ENCODE data around the gene DTWD2. TPM values are rescaled to one million over a fixed set of nuclear protein-coding genes. Genes with fewer than 3 reads are reported as not detected.

Gene DTWD2
- polyA plus RNA-seq, 1 donor from 2014 or later = 3.3 TPM

DNA sequence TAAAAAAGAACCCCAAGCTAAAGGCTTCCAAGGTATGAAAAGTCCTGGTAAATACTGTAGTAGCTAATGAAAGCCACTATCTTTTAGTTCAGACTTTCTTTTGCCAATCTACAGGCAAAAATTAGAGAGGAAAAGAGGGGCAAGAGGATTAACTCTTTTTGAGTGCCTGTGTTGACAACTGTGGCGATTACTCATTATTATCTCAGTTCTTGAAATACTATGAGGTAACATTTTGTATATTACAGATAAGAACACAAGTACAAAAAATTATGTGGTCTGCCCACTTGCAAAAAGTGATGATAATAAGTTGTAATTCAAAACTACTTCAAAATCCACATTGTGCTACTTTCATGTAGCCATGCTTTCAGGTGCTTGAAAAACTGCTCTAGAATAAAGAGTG, 144.0 kb downstream of the DTWD2 start:
- H2AFZ ChIP-seq (ENCODE audit: low read depth, low read length) = no peak overlapping the region
- H3F3A ChIP-seq (ENCODE audit: insufficient read depth, low read length, poor library complexity, severe bottlenecking) = no peaks in the 10 kb centered on the region
- no peak overlapping the region for H3K27ac ChIP-seq (ENCODE audit: low read length)
- no peaks in the 10 kb centered on the region for H3K9me2 ChIP-seq (ENCODE audit: insufficient read depth, low read length)
- no peak overlapping the region for H3K4me2 ChIP-seq (ENCODE audit: low read length)
- no peak overlapping the region for H3K4me3 ChIP-seq (ENCODE audit: low read length)
- no peaks in the 10 kb centered on the region for H3K36me3 ChIP-seq (ENCODE audit: insufficient read depth, low read length)
- H3K9me3 ChIP-seq (ENCODE audit: low read length) = no peaks in the 10 kb centered on the region
- no peak overlapping the region for H3K9ac ChIP-seq (ENCODE audit: low read length)
- TF ChIP-seq EP300 (conservative IDR thresholded peaks at IDR 0.05; ENCODE audit: poor library complexity, severe bottlenecking) = no peak
- no peak for TF ChIP-seq RAD21 (conservative IDR thresholded peaks at IDR 0.05)
- TF ChIP-seq, protein P1, sequence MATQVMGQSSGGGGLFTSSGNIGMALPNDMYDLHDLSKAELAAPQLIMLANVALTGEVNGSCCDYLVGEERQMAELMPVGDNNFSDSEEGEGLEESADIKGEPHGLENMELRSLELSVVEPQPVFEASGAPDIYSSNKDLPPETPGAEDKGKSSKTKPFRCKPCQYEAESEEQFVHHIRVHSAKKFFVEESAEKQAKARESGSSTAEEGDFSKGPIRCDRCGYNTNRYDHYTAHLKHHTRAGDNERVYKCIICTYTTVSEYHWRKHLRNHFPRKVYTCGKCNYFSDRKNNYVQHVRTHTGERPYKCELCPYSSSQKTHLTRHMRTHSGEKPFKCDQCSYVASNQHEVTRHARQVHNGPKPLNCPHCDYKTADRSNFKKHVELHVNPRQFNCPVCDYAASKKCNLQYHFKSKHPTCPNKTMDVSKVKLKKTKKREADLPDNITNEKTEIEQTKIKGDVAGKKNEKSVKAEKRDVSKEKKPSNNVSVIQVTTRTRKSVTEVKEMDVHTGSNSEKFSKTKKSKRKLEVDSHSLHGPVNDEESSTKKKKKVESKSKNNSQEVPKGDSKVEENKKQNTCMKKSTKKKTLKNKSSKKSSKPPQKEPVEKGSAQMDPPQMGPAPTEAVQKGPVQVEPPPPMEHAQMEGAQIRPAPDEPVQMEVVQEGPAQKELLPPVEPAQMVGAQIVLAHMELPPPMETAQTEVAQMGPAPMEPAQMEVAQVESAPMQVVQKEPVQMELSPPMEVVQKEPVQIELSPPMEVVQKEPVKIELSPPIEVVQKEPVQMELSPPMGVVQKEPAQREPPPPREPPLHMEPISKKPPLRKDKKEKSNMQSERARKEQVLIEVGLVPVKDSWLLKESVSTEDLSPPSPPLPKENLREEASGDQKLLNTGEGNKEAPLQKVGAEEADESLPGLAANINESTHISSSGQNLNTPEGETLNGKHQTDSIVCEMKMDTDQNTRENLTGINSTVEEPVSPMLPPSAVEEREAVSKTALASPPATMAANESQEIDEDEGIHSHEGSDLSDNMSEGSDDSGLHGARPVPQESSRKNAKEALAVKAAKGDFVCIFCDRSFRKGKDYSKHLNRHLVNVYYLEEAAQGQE (IDR thresholded peaks at IDR 0.05; ENCODE audit: borderline replicate concordance) = no peak
- TF ChIP-seq POLR2AphosphoS5 (IDR thresholded peaks at IDR 0.05) = no peak
- TF ChIP-seq, protein P2, sequence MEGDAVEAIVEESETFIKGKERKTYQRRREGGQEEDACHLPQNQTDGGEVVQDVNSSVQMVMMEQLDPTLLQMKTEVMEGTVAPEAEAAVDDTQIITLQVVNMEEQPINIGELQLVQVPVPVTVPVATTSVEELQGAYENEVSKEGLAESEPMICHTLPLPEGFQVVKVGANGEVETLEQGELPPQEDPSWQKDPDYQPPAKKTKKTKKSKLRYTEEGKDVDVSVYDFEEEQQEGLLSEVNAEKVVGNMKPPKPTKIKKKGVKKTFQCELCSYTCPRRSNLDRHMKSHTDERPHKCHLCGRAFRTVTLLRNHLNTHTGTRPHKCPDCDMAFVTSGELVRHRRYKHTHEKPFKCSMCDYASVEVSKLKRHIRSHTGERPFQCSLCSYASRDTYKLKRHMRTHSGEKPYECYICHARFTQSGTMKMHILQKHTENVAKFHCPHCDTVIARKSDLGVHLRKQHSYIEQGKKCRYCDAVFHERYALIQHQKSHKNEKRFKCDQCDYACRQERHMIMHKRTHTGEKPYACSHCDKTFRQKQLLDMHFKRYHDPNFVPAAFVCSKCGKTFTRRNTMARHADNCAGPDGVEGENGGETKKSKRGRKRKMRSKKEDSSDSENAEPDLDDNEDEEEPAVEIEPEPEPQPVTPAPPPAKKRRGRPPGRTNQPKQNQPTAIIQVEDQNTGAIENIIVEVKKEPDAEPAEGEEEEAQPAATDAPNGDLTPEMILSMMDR (IDR thresholded peaks at IDR 0.05; ENCODE audit: poor library complexity, severe bottlenecking) = no peak
- TF ChIP-seq EZH2 (IDR thresholded peaks at IDR 0.05; ENCODE audit: borderline replicate concordance, insufficient read depth, low read length, poor library complexity, severe bottlenecking) = no peak
- no peak for TF ChIP-seq MXI1 (conservative IDR thresholded peaks at IDR 0.05; ENCODE audit: poor library complexity, severe bottlenecking)
- no peaks in the 10 kb centered on the region for H4K20me1 ChIP-seq (ENCODE audit: insufficient read depth)
- no peaks in the 10 kb centered on the region for H3K79me2 ChIP-seq (replicated peaks; ENCODE audit: insufficient read depth, low read length)
- H3K27me3 ChIP-seq (ENCODE audit: insufficient read depth, low read depth, low read length) = no peaks in the 10 kb centered on the region

DNA sequence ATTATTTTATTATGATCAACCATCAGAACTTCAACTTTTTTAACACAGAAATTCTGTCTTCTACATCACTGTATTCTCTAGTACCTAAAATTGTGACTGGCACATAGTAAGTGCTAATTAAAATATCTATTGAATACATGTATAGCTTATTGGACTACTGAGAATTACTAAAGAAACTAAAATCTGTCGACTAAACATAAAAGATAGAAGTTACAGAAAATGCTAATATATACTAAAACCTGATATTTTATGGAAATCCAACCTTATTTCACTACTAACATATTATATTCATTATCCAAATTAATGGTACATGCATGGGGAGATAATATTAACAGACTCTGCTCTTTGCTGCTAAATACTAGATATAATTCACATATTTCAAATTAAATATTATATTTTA, 153.6 kb downstream of the DTWD2 start:
- H3K36me3 ChIP-seq (ENCODE audit: insufficient read depth, low read length) = no peaks in the 10 kb centered on the region
- H3K9me3 ChIP-seq (ENCODE audit: low read length) = no peaks in the 10 kb centered on the region
- no peak overlapping the region for H3K4me2 ChIP-seq (ENCODE audit: low read length)
- no peaks in the 10 kb centered on the region for H3F3A ChIP-seq (ENCODE audit: insufficient read depth, low read length, poor library complexity, severe bottlenecking)
- no peak overlapping the region for H2AFZ ChIP-seq (ENCODE audit: low read depth, low read length)
- H3K9me2 ChIP-seq (ENCODE audit: insufficient read depth, low read length) = no peaks in the 10 kb centered on the region
- TF ChIP-seq POLR2AphosphoS5 (IDR thresholded peaks at IDR 0.05) = no peak
- TF ChIP-seq MXI1 (conservative IDR thresholded peaks at IDR 0.05; ENCODE audit: poor library complexity, severe bottlenecking) = no peak
- TF ChIP-seq TAF1 (IDR thresholded peaks at IDR 0.05; ENCODE audit: low read depth) = no peak
- TF ChIP-seq, protein P1 (IDR thresholded peaks at IDR 0.05; ENCODE audit: borderline replicate concordance) = no peak
- TF ChIP-seq SMC3 (conservative IDR thresholded peaks at IDR 0.05; ENCODE audit: poor library complexity) = no peak
- no peak for TF ChIP-seq RAD21 (conservative IDR thresholded peaks at IDR 0.05)
- TF ChIP-seq EP300 (conservative IDR thresholded peaks at IDR 0.05; ENCODE audit: poor library complexity, severe bottlenecking) = no peak
- TF ChIP-seq, protein P2 (IDR thresholded peaks at IDR 0.05; ENCODE audit: poor library complexity, severe bottlenecking) = no peak
- no peaks in the 10 kb centered on the region for H4K20me1 ChIP-seq (ENCODE audit: insufficient read depth)
- no peaks in the 10 kb centered on the region for H3K27me3 ChIP-seq (ENCODE audit: insufficient read depth, low read depth, low read length)
- no peak overlapping the region for H3K9ac ChIP-seq (ENCODE audit: low read length)
- H3K27ac ChIP-seq (ENCODE audit: low read length) = no peak overlapping the region
- no peak overlapping the region for H3K4me3 ChIP-seq (ENCODE audit: low read length)
- no peaks in the 10 kb centered on the region for H3K79me2 ChIP-seq (replicated peaks; ENCODE audit: insufficient read depth, low read length)

Data from neural cell (in vitro differentiated cells).